GM23338 (cell line): ENCODE results near the gene PPP2R2D. TPM values are rescaled to one million over a fixed set of nuclear protein-coding genes. Genes with fewer than 3 reads are reported as not detected.

Experiments
- ATAC-seq: fragments of 200-7000 bp; cut with Tn5 transposase; 3 replicates; pipeline ENCODE4 v1.9.1; 2020
- DNase-seq: peaks from one replicate; pipeline ENCODE4 v3.0.0-alpha.2; 2015; ENCODE audit warnings: low spot score
- H2AFZ ChIP-seq: fragments of 200-600 bp; sonication (generic); 2 replicates; pipeline ENCODE4 v1.8.0; 2016; ENCODE audit warnings: antibody characterized with exemption, mild to moderate bottlenecking, moderate library complexity
- H3F3A ChIP-seq: fragments of 200-600 bp; sonication (generic); replicated peaks from 2 replicates; pipeline ENCODE4 v1.8.0; 2017; ENCODE audit warnings: antibody characterized with exemption, mixed run types, low read depth
- H3K27ac ChIP-seq: fragments of 200-600 bp; sonication (generic); 2 replicates; pipeline ENCODE4 v1.6.1; 2016; ENCODE audit warnings: low read depth
- H3K27me3 ChIP-seq: fragments of 200-600 bp; sonication (generic); 2 replicates; pipeline ENCODE4 v1.8.0; 2016; ENCODE audit warnings: mild to moderate bottlenecking, mixed run types, moderate library complexity; ENCODE audit not compliant: insufficient read depth
- H3K36me3 ChIP-seq: fragments of 200-600 bp; sonication (generic); 2 replicates; pipeline ENCODE4 v1.8.0; 2016; ENCODE audit warnings: mild to moderate bottlenecking; ENCODE audit not compliant: insufficient read depth
- H3K4me1 ChIP-seq: fragments of 200-600 bp; sonication (generic); 2 replicates; pipeline ENCODE4 v1.8.0; 2016; ENCODE audit warnings: mild to moderate bottlenecking, moderate library complexity; ENCODE audit not compliant: insufficient read depth
- H3K4me2 ChIP-seq: fragments of 200-600 bp; sonication (generic); 2 replicates; pipeline ENCODE4 v1.7.1; 2017; ENCODE audit warnings: mixed run types
- H3K4me3 ChIP-seq: fragments of 200-600 bp; sonication (generic); 2 replicates; pipeline ENCODE4 v1.6.1; 2016; ENCODE audit warnings: mixed run types
- H3K79me2 ChIP-seq: fragments of 200-600 bp; sonication (generic); replicated peaks from 2 replicates; pipeline ENCODE4 v1.8.0; 2017; ENCODE audit warnings: mild to moderate bottlenecking; ENCODE audit not compliant: insufficient read depth
- H3K9me2 ChIP-seq: fragments of 200-600 bp; sonication (generic); 2 replicates; pipeline ENCODE4 v1.8.0; 2017; ENCODE audit not compliant: insufficient read depth
- H4K20me1 ChIP-seq: fragments of 200-600 bp; sonication (generic); replicated peaks from 2 replicates; pipeline ENCODE4 v1.8.0; 2017; ENCODE audit warnings: mild to moderate bottlenecking; ENCODE audit not compliant: insufficient read depth
- H3K27ac Mint-ChIP-seq: 2 replicates; pipeline ENCODE4 v1.8.0; 2020; ENCODE audit warnings: inconsistent platforms, mild to moderate bottlenecking, moderate library complexity, mixed read lengths
- H3K27me3 Mint-ChIP-seq: 3 replicates; pipeline ENCODE4 v1.8.0; 2022; ENCODE audit warnings: low read depth, mild to moderate bottlenecking, moderate library complexity, mixed read lengths, inconsistent platforms; ENCODE audit not compliant: insufficient read depth, poor library complexity
- H3K36me3 Mint-ChIP-seq: 3 replicates; pipeline ENCODE4 v1.8.0; 2021; ENCODE audit warnings: low read depth, mild to moderate bottlenecking, inconsistent platforms, moderate library complexity, mixed read lengths
- H3K4me1 Mint-ChIP-seq: 3 replicates; pipeline ENCODE4 v1.8.0; 2020; ENCODE audit warnings: mild to moderate bottlenecking, inconsistent platforms, mixed read lengths
- H3K4me3 Mint-ChIP-seq: 3 replicates; pipeline ENCODE4 v1.8.0; 2021; ENCODE audit warnings: moderate library complexity, mild to moderate bottlenecking, inconsistent platforms, mixed read lengths
- H3K9me3 Mint-ChIP-seq: 3 replicates; pipeline ENCODE4 v1.8.0; 2020; ENCODE audit warnings: moderate library complexity, mild to moderate bottlenecking, inconsistent platforms, mixed read lengths
- CREB1 ChIP-seq: fragments of 250-450 bp; sonication (Bioruptor Pico); IDR thresholded peaks from 2 replicates; pipeline ENCODE4 v1.5.0; 2020; ENCODE audit warnings: low read depth, mild to moderate bottlenecking, moderate library complexity
- CTCF ChIP-seq, 2 experiments: fragments of 200-600 bp in 1 of 2; sonication (generic) in 1 of 2; conservative IDR thresholded peaks; 2 replicates each; pipeline versions ENCODE4 v1.5.1 to v1.6.1; 2016 to 2017; ENCODE audit warnings: antibody characterized with exemption in 2 of 2, low read depth in 2 of 2, mild to moderate bottlenecking in 2 of 2, moderate library complexity in 1 of 2
- EZH2 ChIP-seq: fragments of 200-600 bp; sonication (generic); IDR thresholded peaks from one replicate; pipeline ENCODE4 v1.8.0; 2017; ENCODE audit warnings: antibody characterized with exemption, mild to moderate bottlenecking, low read depth; ENCODE audit not compliant: unreplicated experiment
- EZH2phosphoT487 ChIP-seq: fragments of 200-600 bp; sonication (generic); IDR thresholded peaks from one replicate; pipeline ENCODE4 v1.8.1; 2018; ENCODE audit warnings: antibody characterized with exemption; ENCODE audit not compliant: unreplicated experiment
- JUNB ChIP-seq: IDR thresholded peaks from one replicate; pipeline ENCODE4 v1.6.1; 2016; ENCODE audit warnings: antibody characterized with exemption; ENCODE audit not compliant: unreplicated experiment
- NANOG ChIP-seq: IDR thresholded peaks from 2 replicates; pipeline ENCODE4 v1.6.1; 2016; ENCODE audit warnings: antibody characterized with exemption, borderline replicate concordance
- POLR2AphosphoS5 ChIP-seq: IDR thresholded peaks from 2 replicates; pipeline ENCODE4 v1.6.1; 2016; ENCODE audit warnings: antibody characterized with exemption, low read depth
- REST ChIP-seq: IDR thresholded peaks from one replicate; pipeline ENCODE4 v1.6.1; 2018; ENCODE audit warnings: antibody characterized with exemption; ENCODE audit not compliant: unreplicated experiment
- STAT1 ChIP-seq: IDR thresholded peaks from one replicate; pipeline ENCODE4 v1.6.1; 2016; ENCODE audit warnings: antibody characterized with exemption; ENCODE audit not compliant: unreplicated experiment
- ZNF114 ChIP-seq: fragments of 250-450 bp; sonication (Bioruptor Pico); IDR thresholded peaks from 2 replicates; pipeline ENCODE4 v1.5.0; 2020; ENCODE audit warnings: mild to moderate bottlenecking, moderate library complexity
- ZNF462 ChIP-seq: fragments of 250-450 bp; sonication (Bioruptor Pico); IDR thresholded peaks from 2 replicates; pipeline ENCODE4 v1.5.0; 2020; ENCODE audit warnings: mild to moderate bottlenecking, moderate library complexity
- polyA plus RNA-seq: library from polyadenylated mRNA; unstranded; fragments of >200 nt; fragmentation: Nextera tagmentation; extraction: Ambion mirVana; gene quantifications from 2 replicates; pipeline ENCODE4 v1.2.1, GENCODE V29; 2016
- total RNA-seq: library from RNA; depleted of rRNA; stranded (reverse); fragments of >200 nt; shearing (Covaris generic); gene quantifications from 2 replicates; pipeline ENCODE4 v1.2.3, GENCODE V29; 2014

The PPP2R2D gene
- total and polyA plus RNA-seq, 2 experiments from 2014 or later: 28.8 to 33.7 TPM

- Histone ChIP-seq H3K9me2 (peaks cover 2% of the 10 kb centered on the region; the same call in 1 of the 2 replicates), H3K79me2 (peaks cover 100% of the 10 kb centered on the region), H3K36me3 (no peaks in the 10 kb centered on the region; the same call in 1 of the 2 replicates), H4K20me1 (peaks cover 80% of the 10 kb centered on the region), H3K27me3 (no peaks in the 10 kb centered on the region), H3K4me2 (no peak overlapping the region), H3K4me1 (peaks cover 27% of the 10 kb centered on the region), H3K27ac (no peak overlapping the region), H3F3A (no peaks in the 10 kb centered on the region), H3K4me3 (no peak overlapping the region), H2AFZ (no peak overlapping the region)
- no peak for DNase-seq
- TF ChIP-seq EZH2 (no peak), ZNF114 (CRISPR knock-in tag) (no peak), NANOG (no peak), CREB1 (no peak), ZNF462 (no peak), JUNB (no peak), EZH2phosphoT487 (no peak)
- H3K4me1 Mint-ChIP-seq: peaks cover 30% of the 10 kb centered on the region
- H3K27me3 Mint-ChIP-seq: no peaks in the 10 kb centered on the region
- no peak for ATAC-seq
- H3K9me3 Mint-ChIP-seq: no peaks in the 10 kb centered on the region; the same call in 2 of the 3 replicates
- H3K27ac Mint-ChIP-seq: no peak overlapping the region
- H3K4me3 Mint-ChIP-seq: no peak overlapping the region
- peaks cover 32% of the 10 kb centered on the region for H3K36me3 Mint-ChIP-seq
These were observed 6.9 kb downstream of the PPP2R2D start for GRCh38 chr10:131907679-131908078.

- Histone ChIP-seq H3K4me3 (no peak overlapping the region), H3F3A (no peaks in the 10 kb centered on the region), H2AFZ (no peak overlapping the region), H3K36me3 (no peaks in the 10 kb centered on the region; the same call in 1 of the 2 replicates), H3K27ac (no peak overlapping the region), H4K20me1 (peaks cover 80% of the 10 kb centered on the region), H3K79me2 (peaks cover 100% of the 10 kb centered on the region), H3K9me2 (peaks cover 2% of the 10 kb centered on the region; the same call in 1 of the 2 replicates), H3K27me3 (no peaks in the 10 kb centered on the region), H3K4me1 (peaks cover 24% of the 10 kb centered on the region), H3K4me2 (no peak overlapping the region)
- DNase-seq: no peak
- no peak overlapping the region; the same call in 1 of the 2 replicates for H3K27ac Mint-ChIP-seq
- H3K4me3 Mint-ChIP-seq: no peak overlapping the region
- no peaks in the 10 kb centered on the region; the same call in 2 of the 3 replicates for H3K9me3 Mint-ChIP-seq
- H3K27me3 Mint-ChIP-seq: no peaks in the 10 kb centered on the region
- ATAC-seq: no peak
- peaks cover 30% of the 10 kb centered on the region for H3K4me1 Mint-ChIP-seq
- peaks cover 35% of the 10 kb centered on the region for H3K36me3 Mint-ChIP-seq
- no peak for TF ChIP-seq POLR2AphosphoS5
- TF ChIP-seq EZH2: no peak
- TF ChIP-seq REST: no peak
- TF ChIP-seq STAT1: no peak
- no peak for TF ChIP-seq NANOG
- TF ChIP-seq CREB1: no peak
- no peak for TF ChIP-seq CTCF (conservative IDR thresholded peaks at IDR 0.05; ENCODE audit: low read depth in 2 of 2)
- TF ChIP-seq ZNF114 (CRISPR knock-in tag): no peak
These were observed 7.3 kb downstream of the PPP2R2D start for GRCh38 chr10:131908151-131908550.
